GM19463 (cell line): ENCODE results near the gene AMBRA1.
"Not testable (repeated sequence)": the region's sequence is repeated elsewhere in the genome, so short reads cannot be mapped to it uniquely, and the experiment has no call there.

ENCODE experiments used
- ATAC-seq: cut with Tn5 transposase; IDR thresholded peaks from one replicate; pipeline ENCODE4 v1.9.1; 2021; ENCODE audit warnings: mild to moderate bottlenecking, moderate library complexity; ENCODE audit not compliant: unreplicated experiment

AMBRA1 gene

DNA sequence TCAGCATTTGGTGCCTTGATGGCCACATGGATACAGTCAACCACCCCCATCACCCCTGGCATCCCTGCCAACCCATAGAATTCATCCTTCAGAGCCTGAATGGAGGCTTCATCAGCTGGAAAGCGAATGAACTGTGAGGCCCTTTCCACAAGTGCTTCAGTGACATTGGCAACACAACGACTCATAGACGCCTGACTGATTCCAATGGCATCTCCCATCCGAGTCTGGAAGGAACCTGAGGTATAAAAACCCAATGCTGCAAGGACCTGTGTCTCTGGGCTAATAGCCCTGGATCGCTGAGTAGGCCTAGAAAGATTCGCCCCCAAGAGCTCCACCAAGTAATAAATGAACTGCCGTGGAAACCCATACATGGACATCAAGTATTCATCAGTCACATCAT lies 21.9 kb upstream of the AMBRA1 start:
- no peak for ATAC-seq

- ATAC-seq, result no peak
These were observed 18.5 kb upstream of the AMBRA1 start for GRCh38 chr11:46612326-46612725.

DNA sequence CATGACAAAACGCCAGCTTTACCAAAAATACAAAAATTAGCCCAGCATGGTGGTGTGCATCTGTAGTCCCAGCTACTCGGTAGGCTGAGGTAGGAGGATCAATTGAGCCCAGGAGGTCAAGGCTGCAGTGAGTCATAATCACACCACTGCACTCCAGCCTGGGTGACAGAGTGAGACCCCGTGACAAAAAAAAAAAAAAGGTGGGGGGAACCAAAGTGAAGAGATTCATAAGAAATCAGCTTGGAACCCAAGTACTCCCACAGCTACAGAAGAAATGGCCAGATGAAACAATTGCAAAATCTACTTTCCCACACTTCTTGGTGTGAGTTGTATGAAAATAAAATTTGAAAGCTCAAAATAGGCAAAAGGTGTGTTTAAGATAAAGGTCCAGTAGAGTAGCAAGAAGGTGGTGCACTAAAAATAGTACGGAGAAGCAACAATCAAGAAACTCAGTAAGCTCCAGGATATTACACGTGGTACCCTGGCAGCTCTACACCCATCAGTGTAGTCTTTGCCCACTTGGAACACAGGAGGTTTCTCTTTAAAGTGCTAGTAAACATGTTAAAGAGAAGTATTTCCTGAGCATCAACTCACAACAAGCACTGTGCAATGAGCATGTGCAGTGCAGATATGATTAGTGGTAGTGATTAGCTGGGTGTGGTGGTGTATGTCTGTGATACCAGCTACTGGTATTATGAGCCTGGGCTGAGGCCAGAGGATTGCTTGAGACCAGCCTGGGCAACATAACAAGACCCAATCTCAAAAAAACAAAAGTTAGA lies 17.9 kb upstream of the AMBRA1 start:
- ATAC-seq, result no peak

DNA sequence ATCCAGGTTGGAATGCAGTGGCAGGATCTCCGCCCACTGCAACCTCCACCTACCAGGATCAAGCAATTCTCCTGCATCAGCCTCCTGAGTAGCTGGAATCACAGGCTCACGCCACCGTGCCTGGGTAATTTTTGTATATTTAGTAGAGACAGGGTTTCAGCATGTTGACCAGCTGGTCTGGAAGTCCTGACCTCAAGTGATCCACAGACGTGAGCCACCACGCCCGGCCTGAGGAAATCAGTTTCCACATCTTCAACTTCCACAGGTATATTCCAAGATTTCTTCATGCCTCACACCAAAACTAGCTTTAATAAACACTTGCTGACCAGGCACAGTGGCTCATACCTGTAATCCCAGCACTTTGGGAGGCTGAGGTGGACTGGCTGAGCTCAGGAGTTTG lies 15.6 kb upstream of the AMBRA1 start:
- no peak for ATAC-seq

DNA sequence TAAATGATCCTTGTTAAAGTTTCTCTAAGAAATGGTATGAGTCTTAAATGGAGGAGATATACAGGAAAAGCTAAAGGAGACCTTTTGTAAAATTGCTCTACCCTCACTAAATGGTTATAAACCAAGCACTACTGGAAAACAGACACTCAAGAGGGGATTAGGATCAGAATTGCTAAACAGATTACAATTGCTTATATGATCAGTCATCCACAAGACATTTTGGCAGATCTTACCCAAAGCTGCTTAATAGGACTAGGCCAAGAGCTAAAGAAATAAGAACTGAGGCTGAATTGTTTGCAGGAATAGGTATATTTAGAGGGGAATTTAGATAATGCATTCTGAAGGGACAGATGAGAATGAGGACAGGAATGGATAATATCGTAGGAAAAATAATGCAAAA lies 13.7 kb upstream of the AMBRA1 start:
- ATAC-seq, result no peak

DNA sequence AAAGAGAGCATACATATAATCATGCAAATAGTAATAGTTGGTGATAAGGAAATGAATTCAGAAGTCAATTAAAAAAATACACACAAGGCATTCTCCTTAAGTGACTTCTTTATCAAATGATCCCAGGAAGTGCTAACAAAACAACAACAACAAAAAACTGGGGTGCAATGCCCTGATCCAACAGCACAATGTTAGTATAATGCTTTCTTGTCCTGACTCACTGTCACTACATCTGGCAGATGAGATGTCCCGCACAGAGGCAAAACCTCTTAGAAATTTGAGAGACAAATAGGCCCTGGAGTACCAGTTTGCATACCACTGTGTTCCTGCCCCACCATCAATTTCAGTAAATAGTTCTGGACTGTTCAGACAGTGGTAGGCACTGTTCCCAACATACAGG lies 11.0 kb upstream of the AMBRA1 start:
- no peak for ATAC-seq

DNA sequence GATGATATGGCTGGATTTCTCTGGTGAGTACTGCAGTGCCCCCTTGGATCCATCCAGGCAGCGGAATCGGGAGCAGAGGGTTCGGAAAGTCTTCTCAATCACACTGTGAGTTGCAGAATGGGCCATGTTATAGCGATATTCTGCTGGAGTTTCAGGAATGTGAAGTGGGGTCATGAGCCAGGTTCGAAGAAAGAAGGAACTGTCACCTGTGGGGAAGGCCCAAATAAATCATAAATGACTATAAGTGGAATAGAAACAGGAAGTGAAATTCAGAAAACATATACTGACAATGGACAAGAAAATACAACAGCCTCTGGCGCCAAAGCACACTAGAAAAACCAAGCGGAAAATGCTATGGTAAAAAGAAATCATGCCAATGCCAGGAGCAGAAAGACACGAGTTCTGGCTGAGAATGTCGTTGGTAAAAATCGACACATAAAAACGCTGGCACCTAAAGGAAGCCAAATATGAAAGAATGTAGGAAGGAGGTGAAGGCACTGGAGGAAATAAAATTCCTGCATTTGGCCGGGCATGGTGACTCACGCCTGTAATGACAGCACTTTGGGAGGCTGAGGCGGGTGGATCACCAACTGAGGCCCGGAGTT lies 10.0 kb upstream of the AMBRA1 start:
- ATAC-seq, result no peak

- no peak for ATAC-seq
These were observed 7.3 kb upstream of the AMBRA1 start for GRCh38 chr11:46601129-46601528.

DNA sequence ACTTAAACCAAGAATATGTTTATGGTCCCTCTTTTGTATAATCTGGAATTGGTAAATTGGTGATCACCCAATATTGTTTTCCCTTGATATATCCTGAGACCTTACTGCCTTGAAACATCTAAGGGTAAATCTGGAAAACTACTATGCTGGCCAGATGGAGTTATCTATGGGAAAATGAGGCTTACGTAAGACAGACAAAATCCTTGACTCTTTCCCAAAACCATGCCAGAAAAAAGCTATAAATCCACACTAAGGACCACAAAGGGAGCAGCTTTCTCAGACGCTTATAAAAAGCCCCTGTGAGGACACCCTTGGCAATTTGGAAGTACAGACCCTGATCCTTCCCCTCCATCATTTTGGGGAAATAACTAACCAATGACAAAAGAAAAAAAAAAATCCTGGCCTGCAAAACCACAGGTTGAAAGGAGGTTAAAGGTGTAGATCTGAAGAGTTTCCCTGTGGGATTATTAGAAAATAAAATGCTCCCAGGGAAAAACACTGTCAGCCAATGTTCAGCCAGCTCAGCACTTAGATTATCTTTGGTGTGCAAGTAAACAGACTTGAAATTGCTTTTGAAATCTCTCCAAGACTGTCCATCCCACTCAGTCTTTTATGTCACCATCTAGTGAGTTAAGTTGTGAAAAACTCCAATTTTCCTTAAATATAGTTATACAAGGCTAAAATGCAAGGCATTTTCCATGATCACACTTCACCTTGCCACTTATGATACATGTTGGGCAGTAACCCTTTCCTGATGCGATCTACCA lies 6.6 kb upstream of the AMBRA1 start:
- ATAC-seq, result no peak

- ATAC-seq, result no peak
These were observed 5.7 kb upstream of the AMBRA1 start for GRCh38 chr11:46599340-46600193.

- no peak for ATAC-seq
These were observed 3.9 kb upstream of the AMBRA1 start for GRCh38 chr11:46597609-46598219.

DNA sequence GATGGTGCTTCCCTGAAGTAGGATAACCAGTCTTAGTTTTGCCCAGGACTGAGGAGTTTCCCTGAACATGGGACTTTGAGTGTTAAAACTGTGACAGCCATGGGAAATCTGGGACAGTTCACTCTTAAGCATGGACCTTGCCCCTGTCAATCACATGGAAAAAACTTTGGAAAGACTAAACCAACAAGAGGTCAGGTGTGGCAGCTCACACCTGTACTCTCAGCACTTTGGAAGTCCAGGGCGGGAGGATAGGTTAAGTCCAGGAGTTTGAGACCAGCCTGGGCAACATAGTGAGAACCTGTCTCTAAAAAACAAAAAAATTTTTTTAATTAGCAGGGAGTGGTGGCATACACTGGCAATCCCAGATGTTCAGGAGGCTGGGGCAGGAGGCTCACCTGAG lies 3.3 kb upstream of the AMBRA1 start:
- ATAC-seq, result no peak

GRCh38 chr11:46594785-46595184 lies 962 bp upstream of the AMBRA1 start:
- ATAC-seq, result no peak

DNA sequence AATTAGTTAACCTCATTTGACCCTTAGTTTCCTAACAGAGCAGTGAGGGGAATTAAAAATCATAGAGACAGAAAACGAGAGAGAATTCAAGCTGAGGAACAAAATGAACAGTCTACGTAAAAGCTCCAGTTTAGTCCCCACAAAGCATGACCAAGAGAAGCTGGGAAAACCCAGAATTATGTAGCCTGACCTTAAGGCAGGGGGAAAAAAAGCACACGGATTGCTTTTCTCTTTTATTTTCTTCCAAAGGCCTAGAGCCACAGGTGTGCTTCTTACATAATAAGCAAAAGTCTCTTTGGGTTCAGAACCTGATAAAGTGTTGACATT lies 514 bp upstream of the AMBRA1 start:
- ATAC-seq, result no peak

- no peak for ATAC-seq
These were observed 2.9 kb downstream of the AMBRA1 start for GRCh38 chr11:46590740-46591605.

DNA sequence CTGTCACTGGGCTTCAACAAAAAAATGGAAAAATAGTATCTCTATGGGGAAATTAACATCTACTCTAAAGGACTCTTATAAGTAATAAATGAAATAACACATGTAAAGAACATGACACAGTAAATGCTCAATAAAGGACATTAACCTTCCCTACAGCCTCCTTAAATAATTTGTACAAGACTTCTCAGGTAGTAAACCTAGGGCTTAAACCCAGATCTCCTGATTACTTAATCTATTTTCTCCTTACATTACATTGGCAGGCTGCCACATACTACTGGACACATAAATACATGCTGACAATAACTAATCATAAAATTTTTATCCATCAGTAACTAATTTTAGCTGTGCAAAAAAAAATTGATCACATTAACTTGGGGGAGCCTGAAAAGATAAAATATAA lies 4.9 kb downstream of the AMBRA1 start:
- ATAC-seq, result no peak

DNA sequence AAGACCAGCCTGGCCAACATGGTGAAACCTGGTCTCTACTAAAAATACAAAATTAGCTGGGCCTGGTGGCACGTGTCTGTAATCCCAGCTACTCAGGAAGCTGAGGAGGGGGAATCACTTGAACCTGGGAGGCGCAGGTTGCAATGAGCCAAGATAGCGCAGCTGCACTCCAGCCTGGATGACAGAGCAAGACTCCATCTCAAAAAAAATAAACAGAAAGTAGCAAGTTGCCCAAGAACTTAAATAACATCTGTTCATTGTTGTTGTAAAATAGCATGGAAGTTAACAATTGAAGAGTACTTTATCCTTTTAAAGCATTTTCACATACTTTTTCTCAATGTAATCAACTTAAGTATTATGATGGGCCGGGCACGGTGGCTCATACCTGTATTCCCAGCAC lies 5.7 kb downstream of the AMBRA1 start:
- no peak for ATAC-seq

GRCh38 chr11:46583513-46583912 lies 10.3 kb downstream of the AMBRA1 start:
- ATAC-seq, result not testable (repeated sequence)

GRCh38 chr11:46582588-46582987 lies 11.2 kb downstream of the AMBRA1 start:
- ATAC-seq, result no peak

DNA sequence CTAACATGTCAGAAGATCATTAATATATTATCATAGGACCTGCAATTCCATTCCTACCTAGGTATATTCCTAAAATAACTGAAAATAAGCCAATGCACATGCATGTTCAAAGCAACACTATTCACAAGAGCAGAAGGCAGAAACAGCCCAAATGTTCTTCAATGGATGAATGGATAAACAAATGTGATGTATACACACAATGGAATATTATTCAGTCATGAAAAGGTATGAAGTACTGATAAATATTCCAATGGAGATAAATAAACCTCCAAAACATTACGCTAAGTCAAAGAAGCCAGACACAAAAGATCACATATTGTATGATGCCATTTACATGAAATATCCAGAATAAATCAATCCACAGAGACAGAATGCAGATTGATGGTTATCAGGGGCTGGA lies 16.8 kb downstream of the AMBRA1 start:
- ATAC-seq, result no peak
